ENCODE measurements around the gene ZNF296. TPM values are rescaled to one million over a fixed set of nuclear protein-coding genes. Genes with fewer than 3 reads are reported as not detected.

Gene ZNF296
- total RNA-seq, 1 experiment from 2014 or later, result 6.7 TPM

GRCh38 chr19:45061965-45062364, 14.3 kb downstream of the ZNF296 start:
- Histone ChIP-seq H3K27ac (ENCODE audit: low read length) (no peak overlapping the region), H3K27me3 (ENCODE audit: control insufficient read depth, insufficient read depth, low read length) (no peaks in the 10 kb centered on the region), H3K4me1 (ENCODE audit: control insufficient read depth, insufficient read depth, low read length) (no peaks in the 10 kb centered on the region), H3K36me3 (ENCODE audit: control insufficient read depth, insufficient read depth, low read length) (no peaks in the 10 kb centered on the region), H3K9me3 (ENCODE audit: control insufficient read depth, insufficient read depth, low read depth, low read length) (no peaks in the 10 kb centered on the region), H3K4me3 (ENCODE audit: low read depth in 2 of 2, low read length in 2 of 2) (no peak overlapping the region)
- TF ChIP-seq POLR2AphosphoS5 (IDR thresholded peaks at IDR 0.05; ENCODE audit: low read depth, low read length), result no peak
- ChIA-PET CTCF (no interaction called here), POLR2A (no interaction called here)
- in situ Hi-C loops (cut with HindIII; ENCODE audit: low pct_unique_long_range_greater_than_20kb, low sequenced_read_pairs) (no loop called here), intact Hi-C loops (cut with micrococcal nuclease; ENCODE audit: unreplicated experiment) (no loop called here)
- DNase-seq (ENCODE audit: low read depth, low spot score), result no peak
- ATAC-seq, result no peak
- BruUV-seq (replicated peaks), result no TSS peak

GRCh38 chr19:45059258-45059965, 16.9 kb downstream of the ZNF296 start:
- ATAC-seq, result peak; percentile 82
- DNase-seq (ENCODE audit: low read depth, low spot score), result peak; percentile 42
- Histone ChIP-seq H3K27me3 (ENCODE audit: control insufficient read depth, insufficient read depth, low read length) (no peaks in the 10 kb centered on the region), H3K4me3 (ENCODE audit: low read depth in 2 of 2, low read length in 2 of 2) (no peak overlapping the region), H3K36me3 (ENCODE audit: control insufficient read depth, insufficient read depth, low read length) (0 out of 2 replicates have a peak, but pooled peaks cover 3% of the 10 kb centered on the region), H3K27ac (ENCODE audit: low read length) (no peak overlapping the region), H3K4me1 (ENCODE audit: control insufficient read depth, insufficient read depth, low read length) (no peaks in the 10 kb centered on the region), H3K9me3 (ENCODE audit: control insufficient read depth, insufficient read depth, low read depth, low read length) (no peaks in the 10 kb centered on the region)
- TF ChIP-seq SIN3A (IDR thresholded peaks at IDR 0.05; ENCODE audit: borderline replicate concordance, insufficient read depth, low read depth, low read length) (no peak), CTCF (IDR thresholded peaks at IDR 0.05) (peak; percentile 88), POLR2AphosphoS5 (IDR thresholded peaks at IDR 0.05; ENCODE audit: low read depth, low read length) (no peak), REST (IDR thresholded peaks at IDR 0.05; ENCODE audit: insufficient read depth in 1 of 2, low read depth in 2 of 2, low read length in 1 of 2) (no peak), TCF7L2 (IDR thresholded peaks at IDR 0.05; ENCODE audit: low read depth, low read length) (no peak)
- intact Hi-C loops (cut with micrococcal nuclease; ENCODE audit: unreplicated experiment) (no loop called here), in situ Hi-C loops (cut with HindIII; ENCODE audit: low pct_unique_long_range_greater_than_20kb, low sequenced_read_pairs) (no loop called here)
- CTCF ChIA-PET, result interaction anchor here (0.6 to 1.2 kb wide), 3 partner anchors 20 to 242 kb away, joined by 3 to 4 read pairs (median 4); partner anchors contain the start of gene CLASRP
- POLR2A ChIA-PET, result interaction anchor here (0.6 kb wide), 1 partner anchor 122 kb away, joined by 3 read pairs; no protein-coding TSS in a partner anchor
- BruUV-seq (replicated peaks), result no TSS peak

- no peaks in the 10 kb centered on the region for H3K4me1 ChIP-seq (ENCODE audit: control insufficient read depth, insufficient read depth, low read length)
- no peak for TF ChIP-seq REST (IDR thresholded peaks at IDR 0.05; ENCODE audit: insufficient read depth in 1 of 2, low read depth in 2 of 2, low read length in 1 of 2)
- no peak for TF ChIP-seq POLR2AphosphoS5 (IDR thresholded peaks at IDR 0.05; ENCODE audit: low read depth, low read length)
- TF ChIP-seq TCF7L2 (IDR thresholded peaks at IDR 0.05; ENCODE audit: low read depth, low read length), result no peak
- TF ChIP-seq CTCF (IDR thresholded peaks at IDR 0.05), result no peak
- TF ChIP-seq SIN3A (IDR thresholded peaks at IDR 0.05; ENCODE audit: borderline replicate concordance, insufficient read depth, low read depth, low read length), result no peak
- H3K4me3 ChIP-seq (ENCODE audit: low read depth in 2 of 2, low read length in 2 of 2), result no peak overlapping the region
- ATAC-seq (no peak), DNase-seq (ENCODE audit: low read depth, low spot score) (no peak)
- no TSS peak for BruUV-seq (replicated peaks)
- in situ Hi-C loops (cut with HindIII; ENCODE audit: low pct_unique_long_range_greater_than_20kb, low sequenced_read_pairs), result no loop called here
- no peaks in the 10 kb centered on the region for H3K27me3 ChIP-seq (ENCODE audit: control insufficient read depth, insufficient read depth, low read length)
- CTCF ChIA-PET, result interaction anchor here (0.7 kb wide), 1 partner anchor 243 kb away, joined by 4 read pairs; no protein-coding TSS in a partner anchor
- H3K36me3 ChIP-seq (ENCODE audit: control insufficient read depth, insufficient read depth, low read length), result peaks cover 5% of the 10 kb centered on the region
- intact Hi-C loops (cut with micrococcal nuclease; ENCODE audit: unreplicated experiment), result no loop called here
- H3K27ac ChIP-seq (ENCODE audit: low read length), result no peak overlapping the region
- POLR2A ChIA-PET, result no interaction called here
- no peaks in the 10 kb centered on the region for H3K9me3 ChIP-seq (ENCODE audit: control insufficient read depth, insufficient read depth, low read depth, low read length)
Observed at GRCh38 chr19:45058622-45059159, 17.6 kb downstream of the ZNF296 start.
